Smooth muscle cell (in vitro differentiated cells): ENCODE results near the gene CDYL2. TPM values are rescaled to one million over a fixed set of nuclear protein-coding genes. Genes with fewer than 3 reads are reported as not detected.

Experiments
- DNase-seq: peaks from one replicate; lab custom pipeline; 2025; ENCODE audit not compliant: unreplicated experiment; lab: John Stamatoyannopoulos, UW
- H2AFZ ChIP-seq: fragments of 200-600 bp; sonication (generic); 2 replicates; pipeline ENCODE4 v1.6.0; 2016; ENCODE audit warnings: antibody characterized with exemption, low read depth, mild to moderate bottlenecking
- H3F3A ChIP-seq: fragments of 200-600 bp; sonication (generic); 2 replicates; pipeline ENCODE4 v1.6.0; 2017; ENCODE audit warnings: antibody characterized with exemption, low read depth
- H3K27ac ChIP-seq: fragments of 200-600 bp; sonication (generic); 2 replicates; pipeline ENCODE4 v1.5.1; 2016; ENCODE audit warnings: low read depth, mild to moderate bottlenecking
- H3K27me3 ChIP-seq: fragments of 200-600 bp; sonication (generic); 2 replicates; pipeline ENCODE4 v1.6.1; 2016; ENCODE audit warnings: low read depth, mild to moderate bottlenecking
- H3K36me3 ChIP-seq: fragments of 200-600 bp; sonication (generic); 2 replicates; pipeline ENCODE4 v1.5.1; 2016; ENCODE audit warnings: low read depth
- H3K4me1 ChIP-seq: fragments of 200-600 bp; sonication (generic); 2 replicates; pipeline ENCODE4 v1.5.1; 2016; ENCODE audit warnings: low read depth
- H3K4me2 ChIP-seq: fragments of 200-600 bp; sonication (generic); 2 replicates; pipeline ENCODE4 v1.6.0; 2016; ENCODE audit warnings: mild to moderate bottlenecking
- H3K4me3 ChIP-seq: fragments of 200-600 bp; sonication (generic); 2 replicates; pipeline ENCODE4 v1.5.1; 2016; ENCODE audit warnings: mild to moderate bottlenecking
- H3K79me2 ChIP-seq: fragments of 200-600 bp; sonication (generic); 2 replicates; pipeline ENCODE4 v1.6.0; 2016; ENCODE audit warnings: low read depth, mild to moderate bottlenecking
- H3K9ac ChIP-seq: fragments of 200-600 bp; sonication (generic); 2 replicates; pipeline ENCODE4 v1.6.0; 2016; ENCODE audit warnings: low read depth
- H3K9me3 ChIP-seq: fragments of 200-600 bp; sonication (generic); replicated peaks from 2 replicates; pipeline ENCODE4 v1.5.1; 2016; ENCODE audit warnings: low read depth
- H4K20me1 ChIP-seq: fragments of 200-600 bp; sonication (generic); 2 replicates; pipeline ENCODE4 v1.6.0; 2016; ENCODE audit warnings: low read depth
- CTCF ChIP-seq: fragments of 200-600 bp; sonication (generic); IDR thresholded peaks from 2 replicates; pipeline ENCODE4 v1.5.1; 2017; ENCODE audit warnings: borderline replicate concordance, mild to moderate bottlenecking, antibody characterized with exemption; ENCODE audit not compliant: insufficient read depth, poor library complexity, severe bottlenecking
- WGBS: methylation state at CpG from one replicate; pipeline ENCODE4 v1.1.7; 2016; ENCODE audit warnings: low lambda C conversion rate; 5-methylcytosine and 5-hydroxymethylcytosine counted together
- polyA plus RNA-seq: library from polyadenylated mRNA; unstranded; fragments of >200 nt; fragmentation: Nextera tagmentation; extraction: Ambion mirVana; gene quantifications from 2 replicates; pipeline ENCODE4 v1.2.1, GENCODE V29; 2016
- total RNA-seq: library from RNA; depleted of rRNA; stranded (reverse); fragments of >200 nt; gene quantifications from 2 replicates; pipeline ENCODE4 v1.2.3, GENCODE V29; 2014

The CDYL2 gene
- total and polyA plus RNA-seq, 2 experiments from 2014 or later: 2.0 to 2.9 TPM

DNA sequence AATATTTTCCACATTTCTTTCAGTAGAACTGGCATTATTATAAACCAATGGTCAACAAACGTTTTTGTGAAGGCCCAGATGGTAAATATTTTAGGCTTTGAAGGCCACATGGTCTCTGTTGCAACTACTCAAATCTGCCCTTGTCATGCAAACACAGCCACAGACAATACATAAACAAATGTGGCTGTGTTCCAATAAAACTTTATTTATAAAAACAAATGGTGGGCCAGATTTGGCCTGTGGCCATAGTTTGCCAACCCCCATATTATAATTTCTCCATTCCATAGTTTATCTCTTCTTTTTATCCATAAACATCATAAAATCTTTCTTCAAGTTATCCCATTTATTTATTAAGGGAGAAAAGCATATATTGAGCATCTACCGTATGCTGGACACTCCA lies 98.8 kb downstream of the CDYL2 start:
- H3K27ac ChIP-seq: no peak overlapping the region
- no peak overlapping the region for H3K4me2 ChIP-seq
- H4K20me1 ChIP-seq: no peaks in the 10 kb centered on the region
- WGBS: 77% methylated on average over 2 of the region's 2 CpGs
- H3K9ac ChIP-seq: no peak overlapping the region
- H3K4me3 ChIP-seq: no peak overlapping the region
- no peaks in the 10 kb centered on the region for H3K79me2 ChIP-seq
- H3K27me3 ChIP-seq: no peaks in the 10 kb centered on the region
- no peak for DNase-seq
- H3K36me3 ChIP-seq: no peaks in the 10 kb centered on the region
- no peak for TF ChIP-seq CTCF
- H2AFZ ChIP-seq: no peak overlapping the region
- no peaks in the 10 kb centered on the region for H3F3A ChIP-seq
- no peaks in the 10 kb centered on the region for H3K9me3 ChIP-seq
- no peaks in the 10 kb centered on the region for H3K4me1 ChIP-seq

DNA sequence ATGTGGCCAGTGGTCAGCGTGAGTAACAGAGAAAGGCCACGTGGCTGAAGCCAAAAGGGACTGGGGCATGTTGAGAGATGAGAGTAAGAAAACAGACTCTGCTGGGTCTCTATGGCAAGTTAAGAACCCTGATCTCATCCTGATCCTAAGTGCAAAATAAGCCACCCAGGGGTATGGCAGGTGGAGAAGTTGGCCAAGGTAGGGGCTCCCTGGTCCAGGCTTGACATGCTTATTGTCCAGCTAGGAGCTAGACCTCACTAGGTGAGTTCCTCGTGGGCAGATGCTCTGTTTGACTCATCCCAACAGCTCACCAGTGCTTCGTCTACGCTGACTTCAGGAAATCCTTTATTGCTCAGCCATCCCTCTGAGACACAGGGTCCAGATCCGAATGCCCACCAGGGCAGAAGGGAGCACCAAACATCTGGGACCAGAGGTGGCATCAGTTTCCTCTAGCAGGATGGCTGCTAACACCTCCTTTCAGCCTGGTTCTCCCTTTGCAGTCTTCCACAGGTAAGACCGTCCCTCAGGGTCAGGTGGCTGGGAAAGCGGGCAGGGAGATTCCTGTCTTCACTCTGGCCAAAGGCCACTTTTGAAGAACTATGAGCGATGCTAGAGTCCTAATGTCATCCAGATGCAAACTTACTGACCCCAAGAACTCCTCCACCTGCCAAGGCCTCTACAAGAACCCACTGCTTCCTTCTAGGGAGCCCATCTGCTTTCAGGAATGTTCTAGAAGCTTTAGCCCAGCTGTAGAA lies 99.5 kb downstream of the CDYL2 start:
- TF ChIP-seq CTCF: no peak
- Histone ChIP-seq H3K9me3 (no peaks in the 10 kb centered on the region), H3K27me3 (no peaks in the 10 kb centered on the region), H3K9ac (no peak overlapping the region), H3K4me1 (no peaks in the 10 kb centered on the region), H2AFZ (no peak overlapping the region), H3K36me3 (no peaks in the 10 kb centered on the region), H3K27ac (no peak overlapping the region), H4K20me1 (no peaks in the 10 kb centered on the region), H3K4me2 (no peak overlapping the region), H3K4me3 (no peak overlapping the region), H3F3A (no peaks in the 10 kb centered on the region), H3K79me2 (no peaks in the 10 kb centered on the region)
- no peak for DNase-seq
- 93% methylated on average over 9 of the region's 9 CpGs for WGBS

GRCh38 chr16:80703131-80704071 lies 101.0 kb downstream of the CDYL2 start:
- no peak for DNase-seq
- TF ChIP-seq CTCF: no peak
- 94% methylated on average over 10 of the region's 10 CpGs for WGBS
- Histone ChIP-seq H2AFZ (no peak overlapping the region), H3F3A (no peaks in the 10 kb centered on the region), H3K9ac (no peak overlapping the region), H4K20me1 (no peaks in the 10 kb centered on the region), H3K36me3 (no peaks in the 10 kb centered on the region), H3K79me2 (no peaks in the 10 kb centered on the region), H3K4me1 (no peaks in the 10 kb centered on the region), H3K27ac (no peak overlapping the region), H3K4me3 (no peak overlapping the region), H3K27me3 (no peaks in the 10 kb centered on the region), H3K4me2 (no peak overlapping the region), H3K9me3 (no peaks in the 10 kb centered on the region)
